Activated T-helper 2 cell treated with anti-CD3 and anti-CD28 coated beads, Interferon-gamma antibody, Interleukin-2, Interleukin-4, amounts not matched to agents 10 μg/mL and 5 μg/mL and 100 μg/mL, durations not matched to agents 14 hours and 24 hours and 36 hours (primary cell): ENCODE results near the gene MCTP1. TPM values are rescaled to one million over a fixed set of nuclear protein-coding genes. Genes with fewer than 3 reads are reported as not detected.

Source experiments
- DNase-seq: peaks from one replicate; pipeline ENCODE4 v3.0.0; 2021; ENCODE audit warnings: low spot score
- H3K27ac Mint-ChIP-seq: one replicate; pipeline ENCODE4 v1.8.0; 2021; ENCODE audit warnings: mixed read lengths
- H3K27me3 Mint-ChIP-seq: one replicate; pipeline ENCODE4 v1.8.0; 2021; ENCODE audit warnings: low read depth, mixed read lengths
- H3K36me3 Mint-ChIP-seq: one replicate; pipeline ENCODE4 v1.8.0; 2021; ENCODE audit warnings: low read depth, mixed read lengths
- H3K4me1 Mint-ChIP-seq: one replicate; pipeline ENCODE4 v1.8.0; 2021; ENCODE audit warnings: low read depth, mixed read lengths
- H3K4me3 Mint-ChIP-seq: one replicate; pipeline ENCODE4 v1.8.0; 2021; ENCODE audit warnings: low read depth, mild to moderate bottlenecking, moderate library complexity, mixed read lengths
- H3K9me3 Mint-ChIP-seq: one replicate; pipeline ENCODE4 v1.8.0; 2021; ENCODE audit warnings: mixed read lengths
- intact Hi-C: fragments of 100-400 bp; cut with micrococcal nuclease; formaldehyde crosslinking; loops from one replicate; pipeline ENCODE4 v1.15.1; 2023
- total RNA-seq: library from RNA; stranded (reverse); gene quantifications from 2 replicates; pipeline ENCODE4 v1.2.3, GENCODE V29; 2022

Gene MCTP1
- total RNA-seq, 1 donor from 2014 or later: not detected

GRCh38 chr5:94808497-94808896, 476.4 kb downstream of the MCTP1 start:
- Mint-ChIP-seq H3K27me3 (peaks cover 21% of the 10 kb centered on the region), H3K27ac (no peak overlapping the region), H3K9me3 (no peaks in the 10 kb centered on the region), H3K36me3 (no peaks in the 10 kb centered on the region), H3K4me1 (no peaks in the 10 kb centered on the region), H3K4me3 (no peak overlapping the region)
- DNase-seq: no peak
- intact Hi-C loops: no loop called here

GRCh38 chr5:94807985-94808384, 476.9 kb downstream of the MCTP1 start:
- Mint-ChIP-seq H3K4me1 (no peaks in the 10 kb centered on the region), H3K27me3 (peaks cover 21% of the 10 kb centered on the region), H3K36me3 (no peaks in the 10 kb centered on the region), H3K27ac (no peak overlapping the region), H3K9me3 (no peaks in the 10 kb centered on the region), H3K4me3 (no peak overlapping the region)
- no peak for DNase-seq
- intact Hi-C loops: no loop called here

- no peak overlapping the region for H3K4me3 Mint-ChIP-seq
- no peaks in the 10 kb centered on the region for H3K36me3 Mint-ChIP-seq
Observed at GRCh38 chr5:94802450-94802849, 482.4 kb downstream of the MCTP1 start.

GRCh38 chr5:94796586-94796985, 488.3 kb downstream of the MCTP1 start:
- intact Hi-C loops: loop anchor here (10.0 kb wide), 1 partner anchor 228 kb away; no protein-coding TSS in a partner anchor
- Mint-ChIP-seq H3K9me3 (no peaks in the 10 kb centered on the region), H3K27ac (no peak overlapping the region), H3K4me3 (no peak overlapping the region), H3K4me1 (peaks cover 39% of the 10 kb centered on the region), H3K27me3 (peaks cover 30% of the 10 kb centered on the region), H3K36me3 (peaks cover 10% of the 10 kb centered on the region)
- no peak for DNase-seq

More at GRCh38 chr5:94802450-94802849, 482.4 kb downstream of the MCTP1 start:
- intact Hi-C loops: no loop called here
- no peaks in the 10 kb centered on the region for H3K9me3 Mint-ChIP-seq
- H3K27ac Mint-ChIP-seq: no peak overlapping the region
- DNase-seq: no peak
- H3K4me1 Mint-ChIP-seq: peaks cover 3% of the 10 kb centered on the region
- peaks cover 33% of the 10 kb centered on the region for H3K27me3 Mint-ChIP-seq

GRCh38 chr5:94793816-94794198, 491.1 kb downstream of the MCTP1 start:
- H3K4me1 Mint-ChIP-seq: peaks cover 37% of the 10 kb centered on the region
- DNase-seq: no peak
- no peaks in the 10 kb centered on the region for H3K9me3 Mint-ChIP-seq
- peak overlapping the region; percentile 52 for H3K4me3 Mint-ChIP-seq
- peaks cover 10% of the 10 kb centered on the region for H3K36me3 Mint-ChIP-seq
- peak overlapping the region; percentile 93 for H3K27ac Mint-ChIP-seq
- intact Hi-C loops: loop anchor here (1.0 to 10.0 kb wide), 3 partner anchors 176 to 231 kb away; partner anchors contain the start of genes KIAA0825 and SLF1
- peaks cover 19% of the 10 kb centered on the region for H3K27me3 Mint-ChIP-seq

- DNase-seq: peak; percentile 22
- peaks cover 10% of the 10 kb centered on the region for H3K36me3 Mint-ChIP-seq
- peaks cover 37% of the 10 kb centered on the region for H3K4me1 Mint-ChIP-seq
- no peaks in the 10 kb centered on the region for H3K9me3 Mint-ChIP-seq
- peak overlapping the region; percentile 61 for H3K4me3 Mint-ChIP-seq
- H3K27me3 Mint-ChIP-seq: peaks cover 16% of the 10 kb centered on the region
- peak overlapping the region; percentile 93 for H3K27ac Mint-ChIP-seq
- intact Hi-C loops: loop anchor here (1.0 to 10.0 kb wide), 3 partner anchors 175 to 232 kb away; partner anchors contain the start of genes KIAA0825 and SLF1
Observed at GRCh38 chr5:94793113-94793815, 491.6 kb downstream of the MCTP1 start.

GRCh38 chr5:94791829-94792228, 493.1 kb downstream of the MCTP1 start:
- Mint-ChIP-seq H3K9me3 (no peaks in the 10 kb centered on the region), H3K36me3 (peaks cover 10% of the 10 kb centered on the region), H3K4me1 (peaks cover 37% of the 10 kb centered on the region), H3K27me3 (peaks cover 15% of the 10 kb centered on the region), H3K27ac (no peak overlapping the region), H3K4me3 (no peak overlapping the region)
- no peak for DNase-seq
- intact Hi-C loops: loop anchor here (5.0 to 10.0 kb wide), 2 partner anchors 215 to 233 kb away; no protein-coding TSS in a partner anchor

- Mint-ChIP-seq H3K27ac (no peak overlapping the region), H3K27me3 (peaks cover 24% of the 10 kb centered on the region), H3K36me3 (peaks cover 5% of the 10 kb centered on the region), H3K4me1 (peaks cover 14% of the 10 kb centered on the region), H3K9me3 (no peaks in the 10 kb centered on the region), H3K4me3 (no peak overlapping the region)
- intact Hi-C loops: no loop called here
- DNase-seq: no peak
Observed at GRCh38 chr5:94788527-94788926, 496.4 kb downstream of the MCTP1 start.

- intact Hi-C loops: no loop called here
- no peaks in the 10 kb centered on the region for H3K4me1 Mint-ChIP-seq
- no peaks in the 10 kb centered on the region for H3K36me3 Mint-ChIP-seq
- H3K4me3 Mint-ChIP-seq: no peak overlapping the region
- peaks cover 43% of the 10 kb centered on the region for H3K27me3 Mint-ChIP-seq
- no peaks in the 10 kb centered on the region for H3K9me3 Mint-ChIP-seq
- DNase-seq: no peak
- H3K27ac Mint-ChIP-seq: no peak overlapping the region
Observed at GRCh38 chr5:94784536-94785505, 500.1 kb downstream of the MCTP1 start.

GRCh38 chr5:94782383-94782782, 502.5 kb downstream of the MCTP1 start:
- H3K4me3 Mint-ChIP-seq: no peak overlapping the region
- no peaks in the 10 kb centered on the region for H3K4me1 Mint-ChIP-seq
- no peaks in the 10 kb centered on the region for H3K36me3 Mint-ChIP-seq
- no peak for DNase-seq
- no peak overlapping the region for H3K27ac Mint-ChIP-seq
- intact Hi-C loops: no loop called here
- peaks cover 58% of the 10 kb centered on the region for H3K27me3 Mint-ChIP-seq
- H3K9me3 Mint-ChIP-seq: no peaks in the 10 kb centered on the region

- no peak for DNase-seq
- intact Hi-C loops: no loop called here
- Mint-ChIP-seq H3K27me3 (peaks cover 49% of the 10 kb centered on the region), H3K36me3 (no peaks in the 10 kb centered on the region), H3K27ac (no peak overlapping the region), H3K9me3 (no peaks in the 10 kb centered on the region), H3K4me1 (no peaks in the 10 kb centered on the region), H3K4me3 (no peak overlapping the region)
Observed at GRCh38 chr5:94779684-94780083, 505.2 kb downstream of the MCTP1 start.

GRCh38 chr5:94778732-94779131, 506.2 kb downstream of the MCTP1 start:
- Mint-ChIP-seq H3K27me3 (peaks cover 42% of the 10 kb centered on the region), H3K4me3 (no peak overlapping the region), H3K4me1 (no peaks in the 10 kb centered on the region), H3K36me3 (no peaks in the 10 kb centered on the region), H3K27ac (no peak overlapping the region), H3K9me3 (no peaks in the 10 kb centered on the region)
- intact Hi-C loops: no loop called here
- DNase-seq: no peak

- no peak for DNase-seq
- no peaks in the 10 kb centered on the region for H3K4me1 Mint-ChIP-seq
- intact Hi-C loops: no loop called here
- H3K27ac Mint-ChIP-seq: no peak overlapping the region
- H3K9me3 Mint-ChIP-seq: no peaks in the 10 kb centered on the region
- H3K27me3 Mint-ChIP-seq: peaks cover 41% of the 10 kb centered on the region
- H3K36me3 Mint-ChIP-seq: no peaks in the 10 kb centered on the region
- no peak overlapping the region for H3K4me3 Mint-ChIP-seq
Observed at GRCh38 chr5:94778299-94778698, 506.6 kb downstream of the MCTP1 start.
